GM21515 (cell line): ENCODE measurements around the gene PPFIA4.
A peak's percentile ranks its signal among the peaks of the same experiment; 100 is the strongest.
"Not testable (repeated sequence)": the region's sequence is repeated elsewhere in the genome, so short reads cannot be mapped to it uniquely, and the experiment has no call there.

Experiments used
- ATAC-seq: cut with Tn5 transposase; IDR thresholded peaks from one replicate; pipeline ENCODE4 v1.9.1; 2021; ENCODE audit not compliant: unreplicated experiment

PPFIA4 gene

GRCh38 chr1:203026031-203026665 is at the start of gene PPFIA4:
TSS of gene PPFIA4 (plus strand) at chr1:203026491. CDS start at chr1:203039009, 12,518 bp downstream.
- ATAC-seq: peak; percentile 78

GRCh38 chr1:202976633-202977032 is 49.7 kb upstream of the PPFIA4 start:
- ATAC-seq: no peak

GRCh38 chr1:202979459-202979858 is 46.8 kb upstream of the PPFIA4 start:
- no peak for ATAC-seq

- ATAC-seq: no peak
These were observed 44.4 kb upstream of the PPFIA4 start for GRCh38 chr1:202981939-202982338.

GRCh38 chr1:202982715-202983430 is 43.4 kb upstream of the PPFIA4 start:
- no peak for ATAC-seq

GRCh38 chr1:202986120-202986519 is 40.2 kb upstream of the PPFIA4 start:
- not testable (repeated sequence) for ATAC-seq

GRCh38 chr1:202987255-202987654 is 39.0 kb upstream of the PPFIA4 start:
- ATAC-seq: no peak

- ATAC-seq: no peak
These were observed 38.2 kb upstream of the PPFIA4 start for GRCh38 chr1:202987922-202988583.

GRCh38 chr1:202989879-202990278 is 36.4 kb upstream of the PPFIA4 start:
- ATAC-seq: no peak

GRCh38 chr1:202991112-202991511 is 35.2 kb upstream of the PPFIA4 start:
- ATAC-seq: no peak

- no peak for ATAC-seq
These were observed 31.5 kb upstream of the PPFIA4 start for GRCh38 chr1:202994756-202995155.

GRCh38 chr1:202998836-202999750 is 27.2 kb upstream of the PPFIA4 start:
- ATAC-seq: no peak

GRCh38 chr1:203000217-203000944 is 25.9 kb upstream of the PPFIA4 start:
- ATAC-seq: no peak

GRCh38 chr1:203001986-203002385 is 24.3 kb upstream of the PPFIA4 start:
- no peak for ATAC-seq

- ATAC-seq: no peak
These were observed 23.3 kb upstream of the PPFIA4 start for GRCh38 chr1:203002951-203003350.

- not testable (repeated sequence) for ATAC-seq
These were observed 20.7 kb upstream of the PPFIA4 start for GRCh38 chr1:203005395-203006142.

GRCh38 chr1:203006948-203007871 is 19.1 kb upstream of the PPFIA4 start, which contains the start of gene TMEM183A:
TSS of gene TMEM183A (plus strand) at chr1:203007374. CDS start at chr1:203007466, 92 bp downstream.
- peak; percentile 94 for ATAC-seq

GRCh38 chr1:203009185-203009584 is 17.1 kb upstream of the PPFIA4 start:
- ATAC-seq: no peak
